ENCODE results near the gene KMT2A. TPM values are rescaled to one million over a fixed set of nuclear protein-coding genes. Genes with fewer than 3 reads are reported as not detected.

The KMT2A gene
- total RNA-seq, 6 experiments from 2014 or later = 29.3 to 39.3 (median 34.4) TPM

DNA sequence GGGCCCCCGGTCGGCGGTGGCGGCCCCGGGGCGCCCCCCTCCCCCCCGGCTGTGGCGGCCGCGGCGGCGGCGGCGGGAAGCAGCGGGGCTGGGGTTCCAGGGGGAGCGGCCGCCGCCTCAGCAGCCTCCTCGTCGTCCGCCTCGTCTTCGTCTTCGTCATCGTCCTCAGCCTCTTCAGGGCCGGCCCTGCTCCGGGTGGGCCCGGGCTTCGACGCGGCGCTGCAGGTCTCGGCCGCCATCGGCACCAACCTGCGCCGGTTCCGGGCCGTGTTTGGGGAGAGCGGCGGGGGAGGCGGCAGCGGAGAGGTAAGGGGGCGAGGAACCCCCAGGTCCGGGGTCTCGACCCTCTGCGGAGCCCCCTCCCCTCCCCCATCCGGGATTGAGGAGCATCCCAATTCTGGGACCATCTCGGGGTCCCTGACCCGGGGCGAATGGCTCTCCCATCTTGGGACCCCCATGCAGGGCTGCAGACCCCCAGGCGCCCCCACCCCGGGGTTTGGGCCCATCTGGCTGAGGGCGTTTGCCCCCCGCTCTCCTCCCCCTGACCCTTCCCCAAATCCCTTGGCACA, 431 bp downstream of the KMT2A start:
- no peak for DNase-seq
- Mint-ChIP-seq H3K4me3 (peak overlapping the region; percentile 92), H3K36me3 (ENCODE audit: low read depth) (0 out of 2 replicates have a peak, but pooled peaks cover 2% of the 10 kb centered on the region), H3K4me1 (ENCODE audit: low read depth) (peaks cover 51% of the 10 kb centered on the region), H3K9me3 (no peaks in the 10 kb centered on the region), H3K27me3 (ENCODE audit: insufficient read depth) (no peaks in the 10 kb centered on the region; the same call in 1 of the 2 replicates), H3K27ac (peak overlapping the region; percentile 91)
- TF ChIP-seq, protein P1, sequence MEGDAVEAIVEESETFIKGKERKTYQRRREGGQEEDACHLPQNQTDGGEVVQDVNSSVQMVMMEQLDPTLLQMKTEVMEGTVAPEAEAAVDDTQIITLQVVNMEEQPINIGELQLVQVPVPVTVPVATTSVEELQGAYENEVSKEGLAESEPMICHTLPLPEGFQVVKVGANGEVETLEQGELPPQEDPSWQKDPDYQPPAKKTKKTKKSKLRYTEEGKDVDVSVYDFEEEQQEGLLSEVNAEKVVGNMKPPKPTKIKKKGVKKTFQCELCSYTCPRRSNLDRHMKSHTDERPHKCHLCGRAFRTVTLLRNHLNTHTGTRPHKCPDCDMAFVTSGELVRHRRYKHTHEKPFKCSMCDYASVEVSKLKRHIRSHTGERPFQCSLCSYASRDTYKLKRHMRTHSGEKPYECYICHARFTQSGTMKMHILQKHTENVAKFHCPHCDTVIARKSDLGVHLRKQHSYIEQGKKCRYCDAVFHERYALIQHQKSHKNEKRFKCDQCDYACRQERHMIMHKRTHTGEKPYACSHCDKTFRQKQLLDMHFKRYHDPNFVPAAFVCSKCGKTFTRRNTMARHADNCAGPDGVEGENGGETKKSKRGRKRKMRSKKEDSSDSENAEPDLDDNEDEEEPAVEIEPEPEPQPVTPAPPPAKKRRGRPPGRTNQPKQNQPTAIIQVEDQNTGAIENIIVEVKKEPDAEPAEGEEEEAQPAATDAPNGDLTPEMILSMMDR (IDR thresholded peaks at IDR 0.05) = no peak

DNA sequence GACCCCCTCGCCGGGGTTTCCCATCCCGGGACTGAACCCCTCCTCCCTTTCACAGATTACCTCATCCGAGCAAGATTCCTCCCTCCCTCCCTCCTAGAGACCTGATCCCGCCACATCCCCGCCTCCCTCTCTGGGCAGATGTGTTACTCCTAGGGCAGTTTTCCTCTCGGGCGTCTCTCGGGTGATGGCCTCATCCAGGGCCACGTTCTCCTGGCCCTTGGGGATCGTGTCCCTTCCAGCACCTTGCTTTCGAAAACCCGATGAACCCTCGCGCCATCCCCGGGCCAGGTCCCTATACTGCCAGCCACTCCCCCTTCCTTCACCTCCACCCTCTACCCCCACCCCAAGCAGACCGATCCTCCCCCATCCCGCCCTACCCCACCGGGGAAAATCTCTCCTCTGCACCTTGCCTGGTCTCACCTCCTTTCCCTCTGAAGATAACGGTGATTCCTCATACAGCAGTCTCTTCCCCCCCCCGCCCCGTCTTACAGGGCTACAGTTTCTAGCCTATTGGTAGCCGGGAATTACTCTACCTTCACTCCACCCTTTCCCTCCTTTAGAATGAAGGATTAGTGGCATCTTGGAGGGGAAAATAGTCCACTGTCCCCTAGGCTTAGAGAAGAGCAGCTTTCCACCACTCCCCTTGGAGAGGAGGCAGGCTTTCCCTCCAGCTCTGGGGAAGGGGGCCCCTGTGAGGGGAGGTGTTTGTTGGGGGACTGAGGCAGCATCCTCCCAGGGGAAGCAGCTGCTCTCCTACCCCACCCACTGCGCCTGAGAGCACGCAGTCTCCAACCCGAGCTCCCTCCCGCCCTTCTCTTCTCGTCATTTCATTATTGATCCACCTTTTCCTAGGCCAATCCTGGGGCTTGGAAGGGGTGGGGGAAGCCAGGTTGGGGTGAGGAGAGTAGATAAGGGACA, 1.2 kb downstream of the KMT2A start:
- Mint-ChIP-seq H3K27me3 (ENCODE audit: insufficient read depth) (no peaks in the 10 kb centered on the region; the same call in 1 of the 2 replicates), H3K4me1 (ENCODE audit: low read depth) (peaks cover 59% of the 10 kb centered on the region), H3K4me3 (peak overlapping the region; percentile 92), H3K36me3 (ENCODE audit: low read depth) (0 out of 2 replicates have a peak, but pooled peaks cover 4% of the 10 kb centered on the region), H3K9me3 (no peaks in the 10 kb centered on the region), H3K27ac (peak overlapping the region; percentile 91)
- no peak for DNase-seq
- TF ChIP-seq, protein P1 (IDR thresholded peaks at IDR 0.05) = no peak

DNA sequence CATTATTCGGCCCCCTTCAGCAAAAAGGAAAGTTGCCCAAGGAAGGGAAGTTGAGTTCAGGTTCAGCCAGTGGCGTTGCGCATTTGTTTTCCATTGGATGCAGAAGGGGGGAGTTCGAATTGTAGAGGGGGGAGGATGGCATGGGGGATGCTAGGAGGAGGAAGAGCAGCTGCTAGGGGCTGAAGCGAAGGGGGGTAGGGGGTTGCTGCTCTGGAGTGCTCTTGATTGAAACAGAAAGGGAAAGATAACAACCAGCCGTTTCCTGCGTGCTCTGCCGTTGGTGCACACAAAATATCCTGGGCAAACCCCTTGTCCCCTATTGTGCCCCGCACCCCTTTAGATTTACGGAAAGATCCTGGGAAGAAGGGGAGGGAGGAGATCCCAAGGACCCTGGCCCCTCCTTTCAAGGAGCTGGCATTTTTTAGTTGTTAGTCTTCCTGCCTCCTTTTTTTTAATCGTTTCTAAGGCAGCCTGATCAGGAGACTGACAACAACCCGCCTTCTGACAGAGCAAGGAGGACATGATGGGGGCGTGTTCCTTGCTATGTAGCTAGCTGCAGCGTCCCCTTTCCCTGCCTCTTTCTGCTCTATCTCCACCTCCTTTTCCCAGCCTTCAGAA, 2.1 kb downstream of the KMT2A start:
- Mint-ChIP-seq H3K4me1 (ENCODE audit: low read depth) (peaks cover 68% of the 10 kb centered on the region), H3K36me3 (ENCODE audit: low read depth) (0 out of 2 replicates have a peak, but pooled peaks cover 4% of the 10 kb centered on the region), H3K27me3 (ENCODE audit: insufficient read depth) (no peaks in the 10 kb centered on the region; the same call in 1 of the 2 replicates), H3K4me3 (peak overlapping the region; percentile 92), H3K27ac (peak overlapping the region; percentile 91), H3K9me3 (no peaks in the 10 kb centered on the region)
- TF ChIP-seq, protein P1 (IDR thresholded peaks at IDR 0.05) = no peak
- DNase-seq = peak; percentile 84

DNA sequence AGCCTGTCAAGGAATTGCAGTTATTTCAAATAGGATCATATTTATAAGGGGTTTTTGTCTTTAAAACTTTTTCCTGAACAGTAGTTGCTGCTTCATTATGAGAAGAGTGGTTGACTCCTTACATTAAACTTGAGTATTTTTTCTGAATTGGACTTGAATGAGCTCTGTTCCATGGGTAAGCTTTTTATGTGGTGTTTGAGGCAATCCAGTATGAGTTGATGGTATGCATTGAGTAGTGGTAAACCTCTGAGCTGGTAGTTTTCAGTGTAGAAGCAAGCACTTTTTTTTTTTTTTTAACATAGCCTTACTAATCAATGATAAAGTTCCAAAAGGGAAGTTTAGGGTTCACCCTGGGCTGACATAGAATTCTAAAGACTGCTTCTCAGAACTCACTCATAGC, 3.4 kb downstream of the KMT2A start:
- peak overlapping the region; percentile 36; the same call in 1 of the 2 replicates for H3K27ac Mint-ChIP-seq
- H3K27me3 Mint-ChIP-seq (ENCODE audit: insufficient read depth) = no peaks in the 10 kb centered on the region; the same call in 1 of the 2 replicates
- H3K36me3 Mint-ChIP-seq (ENCODE audit: low read depth) = 0 out of 2 replicates have a peak, but pooled peaks cover 4% of the 10 kb centered on the region
- TF ChIP-seq, protein P1 (IDR thresholded peaks at IDR 0.05) = no peak
- H3K4me1 Mint-ChIP-seq (ENCODE audit: low read depth) = peaks cover 69% of the 10 kb centered on the region
- H3K4me3 Mint-ChIP-seq = peak overlapping the region; percentile 92
- H3K9me3 Mint-ChIP-seq = no peaks in the 10 kb centered on the region
- no peak for DNase-seq

DNA sequence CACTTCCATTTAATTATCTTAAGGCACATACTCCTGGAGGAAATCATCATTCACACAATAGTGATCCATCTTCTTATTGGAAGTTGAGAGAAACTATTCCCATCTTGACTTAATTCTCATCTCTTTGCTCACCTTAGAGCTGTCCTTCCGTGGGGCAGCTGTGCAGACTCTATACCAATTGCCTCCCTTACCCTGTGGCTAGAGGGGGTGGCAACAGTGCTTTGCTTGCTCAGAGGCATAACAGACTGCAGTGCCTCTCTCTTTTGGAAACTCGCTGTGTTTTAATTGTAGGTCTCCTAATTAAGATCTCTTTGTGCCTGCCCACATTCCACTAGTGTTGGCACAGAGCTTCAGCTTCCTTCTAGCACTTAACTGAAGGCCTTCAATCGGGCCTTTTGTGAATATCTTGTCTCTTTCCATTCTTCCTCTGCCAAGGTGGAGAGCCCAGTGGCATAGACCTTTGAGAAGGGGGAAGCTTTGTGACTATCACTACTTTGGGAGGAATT, 5.5 kb downstream of the KMT2A start:
- Mint-ChIP-seq H3K4me1 (ENCODE audit: low read depth) (peaks cover 68% of the 10 kb centered on the region), H3K4me3 (peak overlapping the region; percentile 56), H3K27ac (peak overlapping the region; percentile 54), H3K9me3 (no peaks in the 10 kb centered on the region), H3K36me3 (ENCODE audit: low read depth) (0 out of 2 replicates have a peak, but pooled peaks cover 11% of the 10 kb centered on the region), H3K27me3 (ENCODE audit: insufficient read depth) (peaks cover 2% of the 10 kb centered on the region)
- TF ChIP-seq, protein P1 (IDR thresholded peaks at IDR 0.05) = no peak
- DNase-seq = no peak
